CD4-positive, alpha-beta T cell treated with Interleukin-10 for 1 hour (primary cell): ENCODE data around the gene RAB30.

Source experiments
- DNase-seq: peaks from one replicate; pipeline ENCODE4 v3.0.0-alpha.2; 2020

The RAB30 gene

GRCh38 chr11:83070044-83070701 lies 1.5 kb downstream of the RAB30 start:
- no peak for DNase-seq

- DNase-seq: no peak
These were observed 2.2 kb downstream of the RAB30 start for GRCh38 chr11:83069441-83070043.

- DNase-seq: no peak
These were observed 3.1 kb downstream of the RAB30 start for GRCh38 chr11:83068568-83068967.

GRCh38 chr11:83064011-83064410 lies 7.7 kb downstream of the RAB30 start:
- no peak for DNase-seq

GRCh38 chr11:83063073-83063754 lies 8.5 kb downstream of the RAB30 start:
- peak; percentile 34 for DNase-seq

GRCh38 chr11:83061883-83062282 lies 9.8 kb downstream of the RAB30 start:
- DNase-seq: peak; percentile 19

GRCh38 chr11:83060965-83061364 lies 10.7 kb downstream of the RAB30 start:
- no peak for DNase-seq

GRCh38 chr11:83057721-83058120 lies 14.0 kb downstream of the RAB30 start:
- no peak for DNase-seq

GRCh38 chr11:83056611-83057010 lies 15.1 kb downstream of the RAB30 start:
- no peak for DNase-seq

GRCh38 chr11:83056204-83056603 lies 15.5 kb downstream of the RAB30 start:
- no peak for DNase-seq

- DNase-seq: no peak
These were observed 16.8 kb downstream of the RAB30 start for GRCh38 chr11:83054904-83055380.

GRCh38 chr11:83054001-83054400 lies 17.7 kb downstream of the RAB30 start:
- DNase-seq: peak; percentile 13

GRCh38 chr11:83051760-83052671 lies 19.7 kb downstream of the RAB30 start:
- no peak for DNase-seq

- DNase-seq: no peak
These were observed 24.0 kb downstream of the RAB30 start for GRCh38 chr11:83047515-83048225.

- no peak for DNase-seq
These were observed 25.0 kb downstream of the RAB30 start for GRCh38 chr11:83046621-83047172.

- peak; percentile 34 for DNase-seq
These were observed 26.6 kb downstream of the RAB30 start for GRCh38 chr11:83044958-83045712.

GRCh38 chr11:83042964-83043711 lies 28.6 kb downstream of the RAB30 start:
- no peak for DNase-seq

GRCh38 chr11:83041126-83041525 lies 30.6 kb downstream of the RAB30 start:
- DNase-seq: no peak

- DNase-seq: no peak
These were observed 32.1 kb downstream of the RAB30 start for GRCh38 chr11:83039566-83039965.

GRCh38 chr11:83037877-83038276 lies 33.8 kb downstream of the RAB30 start:
- DNase-seq: no peak

- DNase-seq: no peak
These were observed 35.0 kb downstream of the RAB30 start for GRCh38 chr11:83036701-83037100.
